Endothelial cell of umbilical vein (primary cell): Measurements from ENCODE around the gene DNAAF2. TPM values are rescaled to one million over a fixed set of nuclear protein-coding genes. Genes with fewer than 3 reads are reported as not detected.

Experiments used
- BruUV-seq: library from RNA; stranded (reverse); fragments of 400-500 nt; replicated peaks from 2 replicates; lab custom pipeline; 2021; lab: Mats Ljungman, UMichigan
- CTCF ChIA-PET: fragments of 300-600, 350-600 bp; sonication (Branson Sonifier 250); formaldehyde crosslinking; loops from one replicate; lab custom pipeline; 2021; ENCODE audit warnings: antibody characterized with exemption, inconsistent platforms; lab: Charles Lee
- POLR2A ChIA-PET: fragments of 300-600, 350-600 bp; sonication (Branson Sonifier 250); formaldehyde crosslinking; loops from one replicate; lab custom pipeline; 2021; ENCODE audit warnings: antibody characterized with exemption, inconsistent platforms; lab: Charles Lee
- DNase-seq: peaks from one replicate; pipeline ENCODE4 v3.0.0-alpha.2; 2011; ENCODE audit warnings: low read depth, low spot score
- FAIRE-seq: peaks from 2 replicates; lab custom pipeline; 2011; peaks lifted over from hg19 to GRCh38; lab: Jason Lieb, UNC
- H2AFZ ChIP-seq: 2 replicates; pipeline ENCODE4 v1.6.0; 2012; ENCODE audit warnings: low read depth, low read length, control low read depth, inconsistent platforms
- H3K27ac ChIP-seq: 2 replicates; pipeline ENCODE4 v1.5.1; 2011; ENCODE audit warnings: low read depth, mild to moderate bottlenecking, control low read depth, low read length, moderate library complexity; ENCODE audit not compliant: insufficient read depth
- H3K27me3 ChIP-seq, 2 experiments: 2 replicates each; pipeline versions ENCODE4 v1.6.0 to v1.6.1; 2011; ENCODE audit warnings: low read length in 2 of 2, mixed read lengths in 1 of 2; ENCODE audit not compliant: control insufficient read depth in 2 of 2, insufficient read depth in 2 of 2
- H3K36me3 ChIP-seq, 2 experiments: 2 replicates in 1 of 2; 3 replicates in 1 of 2; pipeline ENCODE4 v1.5.1; 2011; ENCODE audit warnings: low read length in 2 of 2, mild to moderate bottlenecking in 1 of 2, moderate library complexity in 1 of 2; ENCODE audit not compliant: control insufficient read depth in 2 of 2, insufficient read depth in 2 of 2; ENCODE audit errors: extremely low read depth in 1 of 2
- H3K4me1 ChIP-seq: 3 replicates; pipeline ENCODE4 v1.5.1; 2011; ENCODE audit warnings: mild to moderate bottlenecking, low read length; ENCODE audit not compliant: control insufficient read depth, insufficient read depth; ENCODE audit errors: extremely low read depth
- H3K4me2 ChIP-seq: 2 replicates; pipeline ENCODE4 v1.6.1; 2011; ENCODE audit warnings: low read length, control low read depth, mixed read lengths; ENCODE audit not compliant: insufficient read depth
- H3K4me3 ChIP-seq, 3 experiments: fragments of 200-600 bp in 1 of 3; sonication (generic), shearing (Covaris generic) in 1 of 3; replicated peaks in 1 of 3; 2 replicates each; pipeline ENCODE4 v1.5.1; 2011 to 2016; ENCODE audit warnings: control low read depth in 3 of 3, low read length in 3 of 3, mild to moderate bottlenecking in 2 of 3, inconsistent platforms in 1 of 3, low read depth in 1 of 3, moderate library complexity in 1 of 3; ENCODE audit not compliant: insufficient read depth in 1 of 3
- H3K79me2 ChIP-seq: 2 replicates; pipeline ENCODE4 v1.6.0; 2012; ENCODE audit warnings: low read length, inconsistent platforms; ENCODE audit not compliant: control insufficient read depth, insufficient read depth
- H3K9ac ChIP-seq: replicated peaks from 2 replicates; pipeline ENCODE3; 2011; ENCODE audit warnings: low read length, control low read depth; ENCODE audit not compliant: insufficient read depth; ENCODE audit errors: extremely low read depth
- H3K9me1 ChIP-seq: replicated peaks from 3 replicates; pipeline ENCODE4 v1.6.0; 2011; ENCODE audit warnings: mild to moderate bottlenecking, low read length; ENCODE audit not compliant: control insufficient read depth, insufficient read depth; ENCODE audit errors: extremely low read depth
- H3K9me3 ChIP-seq: replicated peaks from 2 replicates; pipeline ENCODE4 v1.5.1; 2012; ENCODE audit warnings: low read length, inconsistent platforms; ENCODE audit not compliant: control insufficient read depth, insufficient read depth
- H4K20me1 ChIP-seq: replicated peaks from 2 replicates; pipeline ENCODE3; 2011; ENCODE audit warnings: mild to moderate bottlenecking, low read length; ENCODE audit not compliant: control insufficient read depth, insufficient read depth; ENCODE audit errors: extremely low read depth
- EZH2 ChIP-seq: IDR thresholded peaks from 2 replicates; pipeline ENCODE4 v1.6.1; 2012; ENCODE audit warnings: borderline replicate concordance, low read depth, mild to moderate bottlenecking, moderate library complexity, low read length, inconsistent platforms; ENCODE audit not compliant: severe bottlenecking
- FOS ChIP-seq: IDR thresholded peaks from 2 replicates; pipeline ENCODE4 v1.6.1; 2011; ENCODE audit warnings: mild to moderate bottlenecking, low read length, moderate library complexity, borderline replicate concordance; ENCODE audit not compliant: insufficient read depth
- JUN ChIP-seq: IDR thresholded peaks from 2 replicates; pipeline ENCODE4 v1.6.1; 2011; ENCODE audit warnings: borderline replicate concordance, low read depth; ENCODE audit not compliant: insufficient read length, insufficient read depth
- MAX ChIP-seq: IDR thresholded peaks from 2 replicates; pipeline ENCODE4 v1.6.1; 2011; ENCODE audit not compliant: insufficient read depth, insufficient read length
- POLR2A ChIP-seq: IDR thresholded peaks from 2 replicates; pipeline ENCODE4 v1.6.1; 2012; ENCODE audit warnings: low read depth, mild to moderate bottlenecking, control low read depth, low read length
- POLR2AphosphoS5 ChIP-seq: IDR thresholded peaks from 2 replicates; pipeline ENCODE4 v1.6.1; 2012; ENCODE audit warnings: low read depth, mild to moderate bottlenecking, control low read depth, low read length, moderate library complexity; ENCODE audit not compliant: insufficient read depth
- dilution Hi-C: fragments of 300-500 bp; cut with MboI; formaldehyde crosslinking; loops from one replicate; pipeline ENCODE4 v1.15.0; 2019; ENCODE audit warnings: low sequenced_read_pairs; ENCODE audit not compliant: extremely low pct_ligation_motif_present
- intact Hi-C: fragments of 100-400 bp; cut with micrococcal nuclease; formaldehyde crosslinking; loops from one replicate; pipeline ENCODE4 v1.10.0; 2022
- polyA plus RNA-seq, 4 experiments: library from polyadenylated mRNA; depleted of rRNA in 3 of 4; stranded (reverse) in 3 of 4; unstranded in 1 of 4; fragments of >200 nt; gene quantifications; 2 replicates each; pipeline versions ENCODE4 v1.2.1 to v1.2.3, GENCODE V29; 2011 to 2012; ENCODE audit warnings: missing spikeins in 1 of 4
- total RNA-seq: library from RNA; stranded (reverse); gene quantifications from 2 replicates; pipeline ENCODE4 v1.2.3, GENCODE V29; 2021
- TF ChIP-seq, protein P1 (sequence below), 2 donors: IDR thresholded peaks; 1 replicate in 1 of 2; 2 replicates in 1 of 2; pipeline ENCODE4 v1.5.1; 2011; ENCODE audit warnings: low read length in 2 of 2, mild to moderate bottlenecking in 2 of 2, moderate library complexity in 2 of 2, control low read depth in 1 of 2, inconsistent platforms in 1 of 2, low read depth in 1 of 2; ENCODE audit not compliant: insufficient read depth in 1 of 2; ENCODE audit errors: extremely low read depth in 1 of 2

Gene DNAAF2
- total and polyA plus RNA-seq, 2 donors (not counting 3 experiments of a cell fraction or from before 2014, with no cell fraction given), result 3.0 to 5.7 TPM

DNA sequence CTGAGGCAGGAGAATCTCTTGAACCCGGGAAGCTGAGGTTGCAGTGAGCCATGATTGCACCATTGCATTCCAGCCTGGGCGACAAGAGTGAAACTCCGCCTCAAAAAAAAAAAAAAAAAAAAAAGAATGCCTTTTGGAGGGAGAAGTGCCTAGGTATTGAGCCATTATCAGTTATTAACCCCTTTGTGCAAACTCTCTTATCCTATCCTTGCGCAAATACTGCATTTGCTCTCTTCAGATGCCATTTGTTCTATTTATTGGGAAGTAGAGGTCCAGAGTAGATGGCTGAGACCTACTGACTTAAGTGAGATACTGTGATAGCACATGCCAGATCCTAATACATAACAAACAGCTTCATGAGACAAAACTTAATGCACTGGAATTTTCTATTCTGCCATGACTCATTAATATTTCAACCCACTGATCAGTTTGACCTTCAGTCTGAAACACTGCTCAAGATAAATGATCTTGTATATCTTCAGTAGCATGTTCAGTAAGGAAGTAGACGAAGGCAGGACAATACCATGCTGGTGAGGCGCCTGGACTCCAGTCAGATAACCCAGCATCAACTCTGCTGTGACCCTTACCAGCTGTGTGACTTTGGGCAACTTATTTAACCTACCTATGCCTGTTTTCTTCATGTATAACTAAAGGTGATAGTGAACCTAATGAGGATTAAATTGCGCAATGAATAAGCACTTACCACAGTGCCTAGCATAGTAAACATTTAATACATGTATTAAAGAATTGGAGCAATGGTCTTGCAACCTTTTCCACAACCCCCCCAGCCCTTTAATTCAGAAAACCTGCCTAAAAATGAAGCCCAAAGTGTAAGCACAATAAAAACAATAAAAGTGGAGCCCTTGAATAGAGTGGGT, 5.7 kb upstream of the DNAAF2 start:
- POLR2A ChIA-PET, result no interaction called here
- no TSS peak for BruUV-seq
- CTCF ChIA-PET, result no interaction called here
- Histone ChIP-seq H3K9ac (no peak overlapping the region), H3K9me1 (no peaks in the 10 kb centered on the region), H3K4me3 (no peak overlapping the region), H3K27me3 (no peaks in the 10 kb centered on the region), H4K20me1 (no peaks in the 10 kb centered on the region), H3K4me1 (no peaks in the 10 kb centered on the region), H3K79me2 (peaks cover 37% of the 10 kb centered on the region), H2AFZ (no peak overlapping the region), H3K4me2 (no peak overlapping the region), H3K36me3 (peaks cover 0 to 11% of the 10 kb centered on the region in 2 experiments), H3K9me3 (no peaks in the 10 kb centered on the region), H3K27ac (no peak overlapping the region)
- TF ChIP-seq JUN, result no peak
- TF ChIP-seq POLR2AphosphoS5, result no peak
- TF ChIP-seq MAX, result no peak
- no peak for TF ChIP-seq POLR2A
- TF ChIP-seq, protein P1, sequence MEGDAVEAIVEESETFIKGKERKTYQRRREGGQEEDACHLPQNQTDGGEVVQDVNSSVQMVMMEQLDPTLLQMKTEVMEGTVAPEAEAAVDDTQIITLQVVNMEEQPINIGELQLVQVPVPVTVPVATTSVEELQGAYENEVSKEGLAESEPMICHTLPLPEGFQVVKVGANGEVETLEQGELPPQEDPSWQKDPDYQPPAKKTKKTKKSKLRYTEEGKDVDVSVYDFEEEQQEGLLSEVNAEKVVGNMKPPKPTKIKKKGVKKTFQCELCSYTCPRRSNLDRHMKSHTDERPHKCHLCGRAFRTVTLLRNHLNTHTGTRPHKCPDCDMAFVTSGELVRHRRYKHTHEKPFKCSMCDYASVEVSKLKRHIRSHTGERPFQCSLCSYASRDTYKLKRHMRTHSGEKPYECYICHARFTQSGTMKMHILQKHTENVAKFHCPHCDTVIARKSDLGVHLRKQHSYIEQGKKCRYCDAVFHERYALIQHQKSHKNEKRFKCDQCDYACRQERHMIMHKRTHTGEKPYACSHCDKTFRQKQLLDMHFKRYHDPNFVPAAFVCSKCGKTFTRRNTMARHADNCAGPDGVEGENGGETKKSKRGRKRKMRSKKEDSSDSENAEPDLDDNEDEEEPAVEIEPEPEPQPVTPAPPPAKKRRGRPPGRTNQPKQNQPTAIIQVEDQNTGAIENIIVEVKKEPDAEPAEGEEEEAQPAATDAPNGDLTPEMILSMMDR (IDR thresholded peaks at IDR 0.05; ENCODE audit: extremely low read depth in 1 of 2, insufficient read depth in 1 of 2, low read depth in 1 of 2, low read length in 2 of 2), result no peak
- no peak for TF ChIP-seq EZH2
- TF ChIP-seq FOS, result no peak
- FAIRE-seq, result peak; percentile 63
- intact Hi-C loops (no loop called here), dilution Hi-C loops (no loop called here)
- no peak for DNase-seq
